ENCODE results near the gene ZNF512.

- TF ChIP-seq EP300 (IDR thresholded peaks at IDR 0.05; ENCODE audit: low read length) (no peak), NR2C2 (CRISPR knock-in tag; IDR thresholded peaks at IDR 0.05) (no peak), NR2C2 (tag; IDR thresholded peaks at IDR 0.05) (no peak), CTCF (IDR thresholded peaks at IDR 0.05 in 2 of 3, conservative IDR thresholded peaks at IDR 0.05 in 1 of 3; ENCODE audit: insufficient read depth in 2 of 3, low read depth in 1 of 3, low read length in 3 of 3) (0 out of 6 replicates have a peak, but pooled peaks of 2 of the 3 experiments have one; percentile 8 to 20), RBBP5 (IDR thresholded peaks at IDR 0.05; ENCODE audit: borderline replicate concordance, insufficient read depth, low read length, poor library complexity, severe bottlenecking) (no peak), ZNF146 (CRISPR knock-in tag; IDR thresholded peaks at IDR 0.05; ENCODE audit: unreplicated experiment) (no peak), POLR2AphosphoS5 (IDR thresholded peaks at IDR 0.05; ENCODE audit: control insufficient read depth, insufficient read depth, low read depth, low read length) (no peak), CTBP1 (IDR thresholded peaks at IDR 0.05; ENCODE audit: borderline replicate concordance) (no peak), THAP12 (CRISPR knock-in tag; IDR thresholded peaks at IDR 0.05) (no peak), ADNP (tag; IDR thresholded peaks at IDR 0.05) (no peak), ZBTB11 (CRISPR knock-in tag; IDR thresholded peaks at IDR 0.05) (no peak; a peak in 1 of 6 replicates), ZHX1 (conservative IDR thresholded peaks at IDR 0.05; ENCODE audit: low read length) (no peak), SIN3A (IDR thresholded peaks at IDR 0.05; ENCODE audit: borderline replicate concordance in 2 of 2, control insufficient read depth in 1 of 2, low read depth in 2 of 2, low read length in 2 of 2) (no peak; a peak in 1 of 4 replicates), REST (IDR thresholded peaks at IDR 0.05; ENCODE audit: borderline replicate concordance) (no peak), REST (CRISPR knock-in tag; IDR thresholded peaks at IDR 0.05; ENCODE audit: low read depth) (no peak), ZNF780A (CRISPR knock-in tag; IDR thresholded peaks at IDR 0.05) (no peak)
Measured at GRCh38 chr2:27664154-27664574, 81.3 kb downstream of the ZNF512 start.

Measured in K562 (cell line).